ENCODE results near the gene EGF.
A peak's percentile ranks its signal among the peaks of the same experiment; 100 is the strongest.

Gene EGF

GRCh38 chr4:109996526-109996925 is 83.8 kb downstream of the EGF start:
- H3K4me3 ChIP-seq (ENCODE audit: low read depth, low read length): no peak overlapping the region
- in situ Hi-C loops (cut with HindIII; ENCODE audit: low sequenced_read_pairs): no loop called here
- no peak for TF ChIP-seq CTCF (IDR thresholded peaks at IDR 0.05; ENCODE audit: low read depth, low read length, missing control alignments)
- no peak for DNase-seq (ENCODE audit: low read depth)

GRCh38 chr4:109998867-109999584 is 86.3 kb downstream of the EGF start:
- H3K4me3 ChIP-seq (ENCODE audit: low read depth, low read length): no peak overlapping the region
- peak; percentile 57 for TF ChIP-seq CTCF (IDR thresholded peaks at IDR 0.05; ENCODE audit: low read depth, low read length, missing control alignments)
- DNase-seq (ENCODE audit: low read depth): peak; percentile 57
- in situ Hi-C loops (cut with HindIII; ENCODE audit: low sequenced_read_pairs): no loop called here

DNA sequence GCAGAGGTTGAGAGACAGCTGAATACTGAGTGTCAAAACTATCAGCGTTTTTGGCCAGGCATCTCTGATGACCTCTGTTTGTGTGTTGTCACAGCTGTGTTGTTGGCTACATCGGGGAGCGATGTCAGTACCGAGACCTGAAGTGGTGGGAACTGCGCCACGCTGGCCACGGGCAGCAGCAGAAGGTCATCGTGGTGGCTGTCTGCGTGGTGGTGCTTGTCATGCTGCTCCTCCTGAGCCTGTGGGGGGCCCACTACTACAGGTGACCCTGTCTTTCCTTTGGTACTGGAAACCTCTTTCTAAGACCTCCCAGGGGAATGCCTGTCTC is 86.9 kb downstream of the EGF start:
- TF ChIP-seq CTCF (IDR thresholded peaks at IDR 0.05; ENCODE audit: low read depth, low read length, missing control alignments): no peak
- no peak for DNase-seq (ENCODE audit: low read depth)
- in situ Hi-C loops (cut with HindIII; ENCODE audit: low sequenced_read_pairs): no loop called here
- H3K4me3 ChIP-seq (ENCODE audit: low read depth, low read length): no peak overlapping the region

DNA sequence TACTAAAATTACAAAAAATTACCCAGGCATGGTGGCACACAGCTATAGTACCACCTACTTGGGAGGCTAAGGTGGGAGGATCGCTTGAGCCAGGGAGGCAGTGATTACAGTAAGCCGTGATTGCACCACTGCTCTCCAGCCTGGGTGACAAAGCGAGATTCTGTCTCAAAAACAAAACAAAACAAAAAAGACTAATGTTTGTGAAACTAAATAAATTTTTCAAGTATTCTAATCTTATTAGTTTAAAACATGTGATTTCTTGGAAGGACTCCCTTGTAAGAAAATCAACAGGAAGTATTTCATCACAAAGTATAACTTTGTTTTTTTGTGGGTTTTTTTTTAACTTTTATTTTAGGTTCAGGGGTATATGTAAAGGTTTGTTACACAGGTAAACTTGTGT is 89.6 kb downstream of the EGF start:
- TF ChIP-seq CTCF (IDR thresholded peaks at IDR 0.05; ENCODE audit: low read depth, low read length, missing control alignments): no peak
- DNase-seq (ENCODE audit: low read depth): no peak

GRCh38 chr4:110003401-110004187 is 90.9 kb downstream of the EGF start:
- DNase-seq (ENCODE audit: low read depth): no peak
- no peak overlapping the region for H3K4me3 ChIP-seq (ENCODE audit: low read depth, low read length)
- TF ChIP-seq CTCF (IDR thresholded peaks at IDR 0.05; ENCODE audit: low read depth, low read length, missing control alignments): no peak
- in situ Hi-C loops (cut with HindIII; ENCODE audit: low sequenced_read_pairs): no loop called here

More for the DNA sequence above, 89.6 kb downstream of the EGF start:
- in situ Hi-C loops (cut with HindIII; ENCODE audit: low sequenced_read_pairs): no loop called here
- no peak overlapping the region for H3K4me3 ChIP-seq (ENCODE audit: low read depth, low read length)

- H3K4me3 ChIP-seq (ENCODE audit: low read depth, low read length): no peak overlapping the region
- no peak for TF ChIP-seq CTCF (IDR thresholded peaks at IDR 0.05; ENCODE audit: low read depth, low read length, missing control alignments)
- no peak for DNase-seq (ENCODE audit: low read depth)
- in situ Hi-C loops (cut with HindIII; ENCODE audit: low sequenced_read_pairs): no loop called here
Observed at GRCh38 chr4:110004556-110004955, 91.9 kb downstream of the EGF start.
